HG03432 (cell line): ENCODE measurements around the gene SAP25.

Source experiments
- ATAC-seq: cut with Tn5 transposase; IDR thresholded peaks from one replicate; pipeline ENCODE4 v1.9.1; 2021; ENCODE audit warnings: mild to moderate bottlenecking, moderate library complexity; ENCODE audit not compliant: unreplicated experiment

SAP25 gene

GRCh38 chr7:100598425-100598824, 24.7 kb upstream of the SAP25 start:
- no peak for ATAC-seq

GRCh38 chr7:100595188-100595587, 21.5 kb upstream of the SAP25 start:
- no peak for ATAC-seq

GRCh38 chr7:100591596-100591995, 17.9 kb upstream of the SAP25 start:
- no peak for ATAC-seq

- no peak for ATAC-seq
These were observed 16.5 kb upstream of the SAP25 start for GRCh38 chr7:100590077-100590737.

- ATAC-seq, result no peak
These were observed 15.7 kb upstream of the SAP25 start for GRCh38 chr7:100589341-100589947.

- no peak for ATAC-seq
These were observed 14.7 kb upstream of the SAP25 start for GRCh38 chr7:100588438-100588837.

- ATAC-seq, result peak; percentile 86
These were observed 12.7 kb upstream of the SAP25 start, which contains the start of gene FBXO24 for GRCh38 chr7:100586266-100587025. TSS of gene FBXO24 (plus strand) at chr7:100586328. CDS start at chr7:100586626, 298 bp downstream.

- ATAC-seq, result peak; percentile 28
These were observed 12.0 kb upstream of the SAP25 start, which contains the start of gene LRCH4 for GRCh38 chr7:100585511-100586265. TSS of gene LRCH4 (minus strand) at chr7:100586129. CDS start at chr7:100586100, 29 bp downstream.

GRCh38 chr7:100584683-100585510, 11.2 kb upstream of the SAP25 start:
- ATAC-seq, result no peak

- ATAC-seq, result no peak
These were observed 10.5 kb upstream of the SAP25 start for GRCh38 chr7:100584054-100584682.

- ATAC-seq, result no peak
These were observed 9.7 kb upstream of the SAP25 start for GRCh38 chr7:100583132-100584053.

GRCh38 chr7:100582650-100583049, 8.9 kb upstream of the SAP25 start:
- ATAC-seq, result no peak

- no peak for ATAC-seq
These were observed 8.4 kb upstream of the SAP25 start for GRCh38 chr7:100582041-100582579.

- no peak for ATAC-seq
These were observed 7.0 kb upstream of the SAP25 start for GRCh38 chr7:100580466-100581283.

- ATAC-seq, result no peak
These were observed 4.8 kb upstream of the SAP25 start for GRCh38 chr7:100578246-100579183.

- ATAC-seq, result no peak
These were observed 3.8 kb upstream of the SAP25 start for GRCh38 chr7:100577507-100577906.
